Measurements from ENCODE around the gene LRRC55.

GRCh38 chr11:57143459-57143858 lies 38.3 kb upstream of the LRRC55 start:
- no peak for TF ChIP-seq CEBPB (IDR thresholded peaks at IDR 0.05)
- TF ChIP-seq RAD21 (conservative IDR thresholded peaks at IDR 0.05 in 1 of 2, IDR thresholded peaks at IDR 0.05 in 1 of 2): no peak
- TF ChIP-seq BHLHE40 (IDR thresholded peaks at IDR 0.05; ENCODE audit: low read depth, low read length): no peak
- no peak for TF ChIP-seq RNF2 (IDR thresholded peaks at IDR 0.05; ENCODE audit: borderline replicate concordance, low read depth)
- TF ChIP-seq, protein P1, sequence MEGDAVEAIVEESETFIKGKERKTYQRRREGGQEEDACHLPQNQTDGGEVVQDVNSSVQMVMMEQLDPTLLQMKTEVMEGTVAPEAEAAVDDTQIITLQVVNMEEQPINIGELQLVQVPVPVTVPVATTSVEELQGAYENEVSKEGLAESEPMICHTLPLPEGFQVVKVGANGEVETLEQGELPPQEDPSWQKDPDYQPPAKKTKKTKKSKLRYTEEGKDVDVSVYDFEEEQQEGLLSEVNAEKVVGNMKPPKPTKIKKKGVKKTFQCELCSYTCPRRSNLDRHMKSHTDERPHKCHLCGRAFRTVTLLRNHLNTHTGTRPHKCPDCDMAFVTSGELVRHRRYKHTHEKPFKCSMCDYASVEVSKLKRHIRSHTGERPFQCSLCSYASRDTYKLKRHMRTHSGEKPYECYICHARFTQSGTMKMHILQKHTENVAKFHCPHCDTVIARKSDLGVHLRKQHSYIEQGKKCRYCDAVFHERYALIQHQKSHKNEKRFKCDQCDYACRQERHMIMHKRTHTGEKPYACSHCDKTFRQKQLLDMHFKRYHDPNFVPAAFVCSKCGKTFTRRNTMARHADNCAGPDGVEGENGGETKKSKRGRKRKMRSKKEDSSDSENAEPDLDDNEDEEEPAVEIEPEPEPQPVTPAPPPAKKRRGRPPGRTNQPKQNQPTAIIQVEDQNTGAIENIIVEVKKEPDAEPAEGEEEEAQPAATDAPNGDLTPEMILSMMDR (IDR thresholded peaks at IDR 0.05): no peak
- TF ChIP-seq POLR2A (IDR thresholded peaks at IDR 0.05; ENCODE audit: low read length): no peak
- TF ChIP-seq ZFP36 (IDR thresholded peaks at IDR 0.05; ENCODE audit: borderline replicate concordance, partially characterized antibody): no peak
- TF ChIP-seq PHF8 (IDR thresholded peaks at IDR 0.05; ENCODE audit: borderline replicate concordance, low read depth): no peak
- no peak for TF ChIP-seq CHD4 (IDR thresholded peaks at IDR 0.05; ENCODE audit: borderline replicate concordance)
- no peak for TF ChIP-seq MAZ (IDR thresholded peaks at IDR 0.05; ENCODE audit: borderline replicate concordance, low read depth, low read length)
